GM18502 (cell line): ENCODE results near the gene AAGAB.

Source experiments
- ATAC-seq: cut with Tn5 transposase; IDR thresholded peaks from one replicate; pipeline ENCODE4 v1.9.1; 2021; ENCODE audit warnings: mild to moderate bottlenecking; ENCODE audit not compliant: unreplicated experiment, poor library complexity

AAGAB gene

GRCh38 chr15:67212684-67213367 lies 41.6 kb downstream of the AAGAB start:
- no peak for ATAC-seq

GRCh38 chr15:67210555-67211168 lies 43.8 kb downstream of the AAGAB start:
- ATAC-seq: no peak

DNA sequence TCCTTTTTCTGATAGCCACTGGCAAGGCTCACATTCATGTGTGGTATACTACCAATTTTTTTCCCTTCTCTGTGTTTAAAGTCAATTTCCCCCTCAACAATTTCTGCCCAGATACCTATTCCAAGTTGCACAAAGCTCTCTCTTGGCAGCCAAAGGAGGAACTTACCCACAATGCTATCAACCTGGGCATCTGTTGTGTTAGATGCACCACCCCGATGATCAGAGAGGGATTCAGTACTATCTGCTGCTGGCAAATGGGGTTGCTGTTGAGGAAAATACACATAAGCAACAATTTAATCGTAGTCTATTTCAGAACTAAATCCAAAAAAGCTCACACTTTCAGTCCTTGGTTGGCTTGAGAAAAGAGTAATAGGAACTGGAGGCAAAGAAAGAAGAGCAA lies 46.1 kb downstream of the AAGAB start:
- ATAC-seq: no peak

- ATAC-seq: no peak
Measured at GRCh38 chr15:67207555-67208207, 46.8 kb downstream of the AAGAB start.

DNA sequence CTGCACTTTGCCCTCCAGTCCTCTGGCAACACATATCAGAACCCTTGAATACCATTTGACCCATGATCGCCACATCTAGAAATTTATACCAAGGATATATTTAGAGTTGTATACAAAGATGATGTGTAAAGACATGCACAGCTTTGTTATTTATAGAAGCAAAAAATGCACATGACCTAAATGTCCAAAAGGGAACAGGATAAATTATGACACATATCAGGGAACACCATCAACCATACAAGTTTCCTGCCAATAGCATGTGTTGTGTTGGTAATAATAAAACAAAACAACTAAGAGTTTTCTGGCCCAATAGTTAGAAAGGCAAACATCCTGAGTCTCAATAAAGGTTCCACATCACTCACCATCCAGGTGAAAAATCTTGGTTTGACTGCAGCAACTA lies 51.5 kb downstream of the AAGAB start:
- ATAC-seq: no peak

DNA sequence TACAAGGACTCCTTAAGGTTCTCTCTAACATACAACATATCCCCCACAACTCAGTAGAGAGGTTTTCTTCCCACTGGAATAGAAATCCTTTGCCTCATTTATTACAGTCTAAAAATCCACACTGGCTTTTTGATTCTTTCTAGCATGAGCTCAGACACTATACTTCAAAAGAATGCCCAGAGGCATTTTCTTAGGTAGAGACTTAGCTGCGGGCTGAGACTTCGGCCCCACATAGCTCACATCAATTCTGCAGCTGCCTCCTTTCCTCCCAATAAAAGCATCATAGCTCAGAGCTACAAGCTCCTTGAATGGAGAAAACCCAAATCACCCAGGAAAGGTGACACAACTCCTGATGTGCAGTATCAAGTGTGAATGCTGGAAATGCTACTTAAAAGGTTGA lies 52.4 kb downstream of the AAGAB start:
- ATAC-seq: no peak

DNA sequence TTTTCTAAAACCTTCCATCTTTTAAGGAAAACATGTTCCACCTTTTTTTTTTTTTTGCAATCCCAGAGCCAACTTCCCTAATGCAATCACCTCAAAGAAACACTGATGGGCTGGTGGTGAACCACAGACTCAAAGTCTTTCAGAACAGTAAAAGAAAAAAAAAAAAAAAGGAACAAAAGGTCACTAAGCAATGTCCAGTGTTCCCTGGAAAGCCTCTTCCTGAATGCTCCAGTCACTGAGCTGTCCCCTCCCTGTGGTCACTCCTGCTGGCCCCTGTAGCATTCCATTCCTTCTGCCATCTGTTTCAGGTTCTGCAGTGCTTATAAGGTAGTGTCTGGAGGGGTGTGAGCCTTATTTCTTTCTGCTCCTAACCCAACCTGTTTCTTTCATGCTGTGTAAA lies 53.3 kb downstream of the AAGAB start:
- no peak for ATAC-seq

GRCh38 chr15:67199881-67200763 lies 54.3 kb downstream of the AAGAB start:
- ATAC-seq: no peak

- no peak for ATAC-seq
Measured at GRCh38 chr15:67199391-67199790, 55.1 kb downstream of the AAGAB start.

DNA sequence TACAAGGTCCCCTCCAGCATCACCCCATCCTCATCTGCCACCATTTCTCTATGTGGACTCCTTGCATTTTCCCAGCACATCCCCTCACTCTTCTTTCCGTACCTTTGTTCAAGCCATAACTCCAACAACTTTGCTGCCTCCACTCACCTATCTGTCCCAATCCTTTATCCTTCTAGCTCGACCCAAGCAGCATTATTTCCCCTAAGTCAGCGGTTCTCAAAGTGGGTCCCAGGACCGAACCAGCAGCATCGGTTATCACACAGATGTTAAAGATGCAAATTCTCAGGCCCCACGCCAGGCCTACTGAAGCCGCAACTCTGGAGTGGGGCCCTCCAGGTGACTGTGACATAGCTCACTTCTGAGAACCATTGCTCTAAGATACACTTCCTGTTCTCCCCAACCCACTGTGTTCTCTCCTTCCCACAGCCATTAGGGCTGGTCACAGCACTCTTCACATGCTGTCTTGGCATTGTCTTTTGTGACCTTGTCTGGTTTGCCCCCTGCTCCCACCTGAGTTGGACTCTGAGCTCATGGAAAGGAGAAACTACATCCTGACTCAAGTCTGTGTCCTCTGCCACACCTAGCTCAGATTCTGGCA lies 56.2 kb downstream of the AAGAB start:
- ATAC-seq: no peak

DNA sequence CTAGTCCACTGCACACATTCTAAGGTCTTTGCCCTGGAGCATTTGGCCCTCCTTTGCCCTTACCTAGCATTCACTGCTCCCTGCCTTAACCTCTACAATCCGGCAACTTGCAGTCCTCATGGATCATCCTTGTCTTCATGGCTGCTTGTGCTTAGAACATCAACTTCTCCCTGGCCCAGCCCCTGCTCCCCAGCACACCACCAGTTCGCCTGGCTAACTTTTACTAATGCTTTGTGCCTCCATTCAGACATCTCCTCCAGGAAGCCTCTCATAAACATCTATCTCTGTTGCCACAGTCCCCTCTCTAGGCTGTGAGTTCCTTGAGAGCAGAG lies 57.1 kb downstream of the AAGAB start:
- ATAC-seq: no peak

DNA sequence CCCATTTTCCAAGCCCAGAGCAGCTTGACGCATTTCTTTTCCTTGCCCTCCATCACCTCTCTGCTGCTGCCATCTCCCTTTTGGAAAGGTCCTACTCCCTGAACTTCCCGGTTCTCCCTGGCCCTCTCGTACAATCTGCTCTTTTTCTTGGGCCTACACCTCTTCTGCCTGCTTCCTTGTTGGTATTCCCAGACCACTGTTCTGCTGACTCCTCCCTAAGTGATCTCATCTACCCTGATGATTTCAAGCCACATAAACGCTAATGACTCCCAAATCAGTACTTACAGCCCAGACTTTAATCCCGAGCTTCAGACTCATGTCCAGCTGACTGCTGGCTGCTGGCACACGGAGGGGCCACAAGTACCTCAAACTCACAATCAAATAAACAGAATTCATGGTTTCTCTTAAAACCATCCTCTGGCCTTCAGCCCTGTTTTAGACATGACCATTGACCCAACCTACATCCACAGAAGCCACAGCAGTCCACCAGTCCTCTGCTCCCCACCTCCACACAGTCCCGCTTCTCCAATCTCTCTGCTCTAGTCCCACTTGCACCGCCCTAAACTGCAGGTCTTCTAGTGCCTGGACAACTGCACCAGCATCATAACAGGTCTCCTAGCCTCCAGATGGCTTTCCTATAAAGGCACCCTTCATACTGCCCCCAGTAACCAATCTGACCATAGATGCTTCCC lies 57.6 kb downstream of the AAGAB start:
- no peak for ATAC-seq

GRCh38 chr15:67196222-67196621 lies 58.2 kb downstream of the AAGAB start:
- no peak for ATAC-seq

- ATAC-seq: no peak
Measured at GRCh38 chr15:67195305-67195704, 59.2 kb downstream of the AAGAB start.

GRCh38 chr15:67194171-67195114 lies 60.0 kb downstream of the AAGAB start:
- no peak for ATAC-seq

DNA sequence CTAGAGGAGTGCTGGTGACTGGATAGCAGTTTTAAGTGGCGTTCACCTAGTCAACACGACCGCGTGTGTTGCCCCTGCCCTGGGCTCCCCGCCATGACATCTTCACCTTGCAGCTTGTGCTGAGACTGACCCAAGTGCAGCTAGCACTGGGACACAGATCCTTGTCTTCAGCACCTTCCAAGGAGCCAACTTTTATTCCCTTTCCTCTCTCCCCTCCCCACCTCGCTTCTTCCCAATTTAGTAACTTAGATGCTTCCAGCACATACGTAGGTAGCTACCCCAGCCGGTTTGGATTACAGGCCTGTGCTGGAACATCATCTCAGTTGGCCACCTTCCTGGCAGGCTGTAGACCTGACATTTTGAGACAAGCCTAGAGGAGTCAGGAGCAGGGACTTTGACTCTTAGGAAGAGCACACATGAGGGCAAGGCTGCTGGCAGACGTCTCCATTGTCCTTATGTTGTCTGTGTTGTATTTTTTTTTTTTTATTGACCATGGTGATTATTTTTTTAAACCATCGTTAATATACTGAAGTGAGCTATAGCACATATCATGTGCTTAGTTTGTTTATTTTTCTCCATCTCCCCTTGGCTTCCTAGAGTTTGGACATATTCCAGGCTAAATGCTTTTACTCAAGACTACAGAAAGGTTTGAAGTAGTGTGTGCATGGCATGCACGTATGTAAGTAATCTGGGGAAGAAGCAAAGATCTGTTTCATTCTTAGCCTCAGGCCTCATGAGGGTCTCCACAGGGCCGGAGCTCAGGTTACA lies 61.1 kb downstream of the AAGAB start:
- ATAC-seq: no peak

- ATAC-seq: no peak
Measured at GRCh38 chr15:67192185-67192820, 62.2 kb downstream of the AAGAB start.

DNA sequence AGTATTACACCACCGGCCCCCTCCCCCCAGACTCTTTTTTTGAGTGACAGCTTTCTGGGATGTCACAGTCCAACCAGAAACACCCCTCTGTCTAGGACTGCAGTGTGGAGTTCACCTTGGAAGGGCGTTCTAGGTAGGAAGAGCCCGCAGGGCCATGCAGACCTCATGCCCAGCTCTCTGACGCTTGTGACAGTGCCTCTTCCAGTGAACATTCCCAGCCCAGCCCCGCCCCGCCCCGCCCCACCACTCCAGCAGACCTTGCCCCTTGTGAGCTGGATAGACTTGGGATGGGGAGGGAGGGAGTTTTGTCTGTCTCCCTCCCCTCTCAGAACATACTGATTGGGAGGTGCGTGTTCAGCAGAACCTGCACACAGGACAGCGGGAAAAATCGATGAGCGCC lies 63.6 kb downstream of the AAGAB start:
- ATAC-seq: no peak
